Measurements from ENCODE around the gene ZNF469. TPM values are rescaled to one million over a fixed set of nuclear protein-coding genes. Genes with fewer than 3 reads are reported as not detected.

The ZNF469 gene
- total and polyA plus RNA-seq, 2 donors (not counting 3 experiments of a cell fraction or from before 2014, with no cell fraction given): 0.90 to 5.7 TPM

GRCh38 chr16:88389191-88389590 is 6.4 kb downstream of the ZNF469 start:
- no peaks in the 10 kb centered on the region for H4K20me1 ChIP-seq (replicated peaks; ENCODE audit: control insufficient read depth, extremely low read depth, insufficient read depth, low read length)
- H2AFZ ChIP-seq (ENCODE audit: low read depth, low read length): no peak overlapping the region
- dilution Hi-C loops (cut with MboI; ENCODE audit: extremely low pct_ligation_motif_present, low sequenced_read_pairs): no loop called here
- no peak for DNase-seq (ENCODE audit: low read depth, low spot score)
- H3K9ac ChIP-seq (replicated peaks; ENCODE audit: extremely low read depth, insufficient read depth, low read length): no peak overlapping the region
- H3K9me1 ChIP-seq (replicated peaks; ENCODE audit: control insufficient read depth, extremely low read depth, insufficient read depth, low read length): no peaks in the 10 kb centered on the region
- no peak overlapping the region for H3K27ac ChIP-seq (ENCODE audit: insufficient read depth, low read depth, low read length)
- intact Hi-C loops (cut with micrococcal nuclease): no loop called here
- no peak for FAIRE-seq
- no peaks in the 10 kb centered on the region for H3K9me3 ChIP-seq (replicated peaks; ENCODE audit: control insufficient read depth, insufficient read depth, low read length)
- BruUV-seq (replicated peaks): no TSS peak
- H3K36me3 ChIP-seq (ENCODE audit: control insufficient read depth in 2 of 2, extremely low read depth in 1 of 2, insufficient read depth in 2 of 2, low read length in 2 of 2): no peaks in the 10 kb centered on the region
- H3K4me3 ChIP-seq (replicated peaks in 1 of 3; ENCODE audit: insufficient read depth in 1 of 3, low read depth in 1 of 3, low read length in 3 of 3): no peak overlapping the region
- ChIA-PET POLR2A (no interaction called here), CTCF (interaction anchor here (1.3 kb wide), 1 partner anchor 194 kb away, joined by 4 read pairs; no protein-coding TSS in a partner anchor)
- H3K79me2 ChIP-seq (ENCODE audit: control insufficient read depth, insufficient read depth, low read length): no peaks in the 10 kb centered on the region
- H3K4me2 ChIP-seq (ENCODE audit: insufficient read depth, low read length): no peak overlapping the region
- no peaks in the 10 kb centered on the region for H3K4me1 ChIP-seq (ENCODE audit: control insufficient read depth, extremely low read depth, insufficient read depth, low read length)
- peaks cover 11 to 14% of the 10 kb centered on the region in 2 experiments for H3K27me3 ChIP-seq (ENCODE audit: control insufficient read depth in 2 of 2, insufficient read depth in 2 of 2, low read length in 2 of 2)
- TF ChIP-seq CTCF (IDR thresholded peaks at IDR 0.05; ENCODE audit: extremely low read depth in 1 of 2, insufficient read depth in 1 of 2, low read depth in 1 of 2, low read length in 2 of 2) (no peak), POLR2A (IDR thresholded peaks at IDR 0.05; ENCODE audit: low read depth, low read length) (no peak), POLR2AphosphoS5 (IDR thresholded peaks at IDR 0.05; ENCODE audit: insufficient read depth, low read depth, low read length) (no peak), EZH2 (IDR thresholded peaks at IDR 0.05; ENCODE audit: borderline replicate concordance, low read depth, low read length, severe bottlenecking) (no peak), JUN (IDR thresholded peaks at IDR 0.05; ENCODE audit: borderline replicate concordance, insufficient read depth, insufficient read length, low read depth) (no peak), MAX (IDR thresholded peaks at IDR 0.05; ENCODE audit: insufficient read depth, insufficient read length) (no peak), GATA2 (IDR thresholded peaks at IDR 0.05; ENCODE audit: insufficient read depth, insufficient read length, low read depth, low read length) (no peak), MYC (IDR thresholded peaks at IDR 0.05; ENCODE audit: low read depth, low read length) (no peak)
